Activated CD4-positive, alpha-beta T cell treated with anti-CD3 and anti-CD28 coated beads, Interleukin-2, amount 10 ng/mL, durations not matched to agents 7 days and 5 days (primary cell): ENCODE results near the gene BRI3BP. TPM values are rescaled to one million over a fixed set of nuclear protein-coding genes. Genes with fewer than 3 reads are reported as not detected.

Source experiments
- CTCF ChIA-PET: fragments of 350-600 bp; sonication (Branson Sonifier 250); formaldehyde crosslinking; loops from one replicate; lab custom pipeline; 2021; ENCODE audit warnings: antibody characterized with exemption; lab: Charles Lee
- POLR2A ChIA-PET: fragments of 350-600 bp; sonication (Branson Sonifier 250); formaldehyde crosslinking; loops from one replicate; lab custom pipeline; 2021; ENCODE audit warnings: antibody characterized with exemption; lab: Charles Lee
- DNase-seq: peaks from one replicate; pipeline ENCODE4 v3.0.0-alpha.2; 2020
- H3K27ac Mint-ChIP-seq: one replicate; pipeline ENCODE4 v1.8.0; 2021; ENCODE audit warnings: mild to moderate bottlenecking, moderate library complexity, mixed read lengths
- H3K27me3 Mint-ChIP-seq: one replicate; pipeline ENCODE4 v1.8.0; 2021; ENCODE audit warnings: mixed read lengths
- H3K36me3 Mint-ChIP-seq: one replicate; pipeline ENCODE4 v1.8.0; 2021; ENCODE audit warnings: low read depth, mixed read lengths
- H3K4me1 Mint-ChIP-seq: one replicate; pipeline ENCODE4 v1.8.0; 2021; ENCODE audit warnings: mixed read lengths
- H3K4me3 Mint-ChIP-seq: one replicate; pipeline ENCODE4 v1.8.0; 2021; ENCODE audit warnings: mild to moderate bottlenecking, moderate library complexity, mixed read lengths
- H3K9me3 Mint-ChIP-seq: one replicate; pipeline ENCODE4 v1.8.0; 2021; ENCODE audit warnings: mixed read lengths
- total RNA-seq, 2 experiments: library from RNA; stranded (reverse); gene quantifications; one replicate each; pipeline ENCODE4 v1.2.3, GENCODE V29; 2021

BRI3BP gene
- total RNA-seq, result 10 to 100 TPM; 24.8 to 26.8 TPM

- ChIA-PET POLR2A (no interaction called here), CTCF (interaction anchor here (0.8 to 2.7 kb wide), 6 partner anchors 25 to 88 kb away, joined by 3 to 11 read pairs (median 4); no protein-coding TSS in a partner anchor)
- peaks cover 8% of the 10 kb centered on the region for H3K36me3 Mint-ChIP-seq
Measured at GRCh38 chr12:124993626-124994436, at the start of gene BRI3BP. Gene BRI3BP (plus strand): TSS chr12:124993645. CDS start chr12:124993791, 146 bp downstream.

GRCh38 chr12:124946447-124946793 is 47.0 kb upstream of the BRI3BP start:
- CTCF ChIA-PET, result no interaction called here
- H3K27ac Mint-ChIP-seq, result no peak overlapping the region
- H3K4me1 Mint-ChIP-seq, result peaks cover 6% of the 10 kb centered on the region
- no peak overlapping the region for H3K4me3 Mint-ChIP-seq
- POLR2A ChIA-PET, result no interaction called here
- H3K9me3 Mint-ChIP-seq, result no peaks in the 10 kb centered on the region
- H3K36me3 Mint-ChIP-seq, result peaks cover 20% of the 10 kb centered on the region
- DNase-seq, result no peak
- H3K27me3 Mint-ChIP-seq, result no peaks in the 10 kb centered on the region

More at GRCh38 chr12:124993626-124994436, at the start of gene BRI3BP:
- Mint-ChIP-seq H3K27ac (peak within 1 kb of the TSS; percentile 94), H3K27me3 (no peaks in the 10 kb centered on the region), H3K4me1 (peaks cover 34% of the 10 kb centered on the region), H3K4me3 (peak within 1 kb of the TSS; percentile 89), H3K9me3 (peaks cover 4% of the 10 kb centered on the region)
- peak; percentile 45 for DNase-seq

- Mint-ChIP-seq H3K9me3 (no peaks in the 10 kb centered on the region), H3K27me3 (no peaks in the 10 kb centered on the region), H3K4me1 (peaks cover 4% of the 10 kb centered on the region), H3K27ac (no peak overlapping the region), H3K36me3 (peaks cover 21% of the 10 kb centered on the region), H3K4me3 (no peak overlapping the region)
- ChIA-PET CTCF (no interaction called here), POLR2A (no interaction called here)
- DNase-seq, result no peak
Measured at GRCh38 chr12:124947013-124947412, 46.4 kb upstream of the BRI3BP start.

GRCh38 chr12:124947561-124948398 is 45.7 kb upstream of the BRI3BP start:
- CTCF ChIA-PET, result no interaction called here

GRCh38 chr12:124949066-124949465 is 44.4 kb upstream of the BRI3BP start:
- Mint-ChIP-seq H3K4me1 (no peaks in the 10 kb centered on the region), H3K27me3 (no peaks in the 10 kb centered on the region), H3K36me3 (peaks cover 16% of the 10 kb centered on the region), H3K27ac (no peak overlapping the region), H3K9me3 (no peaks in the 10 kb centered on the region), H3K4me3 (no peak overlapping the region)
- no peak for DNase-seq
- ChIA-PET POLR2A (no interaction called here), CTCF (interaction anchor here (4.6 kb wide), 1 partner anchor 9 kb away, joined by 20 read pairs; no protein-coding TSS in a partner anchor)

More at GRCh38 chr12:124947561-124948398, 45.7 kb upstream of the BRI3BP start:
- H3K9me3 Mint-ChIP-seq, result no peaks in the 10 kb centered on the region
- peaks cover 2% of the 10 kb centered on the region for H3K4me1 Mint-ChIP-seq
- H3K27ac Mint-ChIP-seq, result no peak overlapping the region
- no peak for DNase-seq
- POLR2A ChIA-PET, result no interaction called here
- H3K4me3 Mint-ChIP-seq, result no peak overlapping the region
- H3K36me3 Mint-ChIP-seq, result peaks cover 17% of the 10 kb centered on the region
- H3K27me3 Mint-ChIP-seq, result no peaks in the 10 kb centered on the region

- H3K27me3 Mint-ChIP-seq, result no peaks in the 10 kb centered on the region
- peaks cover 19% of the 10 kb centered on the region for H3K36me3 Mint-ChIP-seq
- H3K9me3 Mint-ChIP-seq, result no peaks in the 10 kb centered on the region
- ChIA-PET POLR2A (no interaction called here), CTCF (interaction anchor here (1.3 to 4.6 kb wide), 2 partner anchors 8 to 10 kb away, joined by 3 to 20 read pairs; no protein-coding TSS in a partner anchor)
- H3K4me1 Mint-ChIP-seq, result no peaks in the 10 kb centered on the region
- H3K27ac Mint-ChIP-seq, result no peak overlapping the region
- no peak overlapping the region for H3K4me3 Mint-ChIP-seq
- DNase-seq, result no peak
Measured at GRCh38 chr12:124949779-124950728, 43.4 kb upstream of the BRI3BP start.

GRCh38 chr12:124952295-124952694 is 41.1 kb upstream of the BRI3BP start:
- H3K4me3 Mint-ChIP-seq, result no peak overlapping the region
- no peak for DNase-seq
- H3K36me3 Mint-ChIP-seq, result peaks cover 24% of the 10 kb centered on the region
- H3K9me3 Mint-ChIP-seq, result no peaks in the 10 kb centered on the region
- no peaks in the 10 kb centered on the region for H3K27me3 Mint-ChIP-seq
- H3K27ac Mint-ChIP-seq, result no peak overlapping the region
- POLR2A ChIA-PET, result no interaction called here
- CTCF ChIA-PET, result interaction anchor here (0.6 to 4.6 kb wide), 4 partner anchors 10 to 442 kb away, joined by 3 to 20 read pairs (median 4); no protein-coding TSS in a partner anchor
- no peaks in the 10 kb centered on the region for H3K4me1 Mint-ChIP-seq

GRCh38 chr12:124952801-124953200 is 40.6 kb upstream of the BRI3BP start:
- CTCF ChIA-PET, result interaction anchor here (1.4 to 4.6 kb wide), 3 partner anchors 12 to 30 kb away, joined by 4 to 20 read pairs (median 17); no protein-coding TSS in a partner anchor
- Mint-ChIP-seq H3K27me3 (no peaks in the 10 kb centered on the region), H3K4me1 (no peaks in the 10 kb centered on the region), H3K27ac (no peak overlapping the region), H3K36me3 (peaks cover 27% of the 10 kb centered on the region), H3K4me3 (no peak overlapping the region), H3K9me3 (no peaks in the 10 kb centered on the region)
- POLR2A ChIA-PET, result no interaction called here
- DNase-seq, result no peak

- H3K36me3 Mint-ChIP-seq, result peaks cover 30% of the 10 kb centered on the region
- no peak overlapping the region for H3K4me3 Mint-ChIP-seq
- CTCF ChIA-PET, result interaction anchor here (0.7 to 2.8 kb wide), 4 partner anchors 10 to 48 kb away, joined by 3 to 17 read pairs (median 6); no protein-coding TSS in a partner anchor
- no peak for DNase-seq
- H3K4me1 Mint-ChIP-seq, result no peaks in the 10 kb centered on the region
- POLR2A ChIA-PET, result interaction anchor here (1.0 kb wide), 1 partner anchor 13 kb away, joined by 3 read pairs; no protein-coding TSS in a partner anchor
- H3K27me3 Mint-ChIP-seq, result no peaks in the 10 kb centered on the region
- no peaks in the 10 kb centered on the region for H3K9me3 Mint-ChIP-seq
- no peak overlapping the region for H3K27ac Mint-ChIP-seq
Measured at GRCh38 chr12:124953689-124954405, 39.6 kb upstream of the BRI3BP start.

GRCh38 chr12:124954771-124955170 is 38.7 kb upstream of the BRI3BP start:
- CTCF ChIA-PET, result interaction anchor here (1.7 to 2.8 kb wide), 2 partner anchors 14 to 48 kb away, joined by 8 to 17 read pairs; no protein-coding TSS in a partner anchor
- Mint-ChIP-seq H3K36me3 (peaks cover 32% of the 10 kb centered on the region), H3K4me3 (no peak overlapping the region), H3K27ac (no peak overlapping the region), H3K9me3 (no peaks in the 10 kb centered on the region), H3K27me3 (no peaks in the 10 kb centered on the region), H3K4me1 (no peaks in the 10 kb centered on the region)
- no peak for DNase-seq
- POLR2A ChIA-PET, result no interaction called here

- H3K27me3 Mint-ChIP-seq, result no peaks in the 10 kb centered on the region
- H3K4me3 Mint-ChIP-seq, result no peak overlapping the region
- no peak for DNase-seq
- CTCF ChIA-PET, result interaction anchor here (0.6 to 1.3 kb wide), 2 partner anchors 16 to 20 kb away, joined by 3 to 6 read pairs; no protein-coding TSS in a partner anchor
- H3K36me3 Mint-ChIP-seq, result peaks cover 29% of the 10 kb centered on the region
- H3K9me3 Mint-ChIP-seq, result no peaks in the 10 kb centered on the region
- H3K27ac Mint-ChIP-seq, result no peak overlapping the region
- POLR2A ChIA-PET, result no interaction called here
- no peaks in the 10 kb centered on the region for H3K4me1 Mint-ChIP-seq
Measured at GRCh38 chr12:124956571-124956970, 36.9 kb upstream of the BRI3BP start.
